Astrocyte of the cerebellum (primary cell): ENCODE data around the gene MRAS.
"Not testable (repeated sequence)": the region's sequence is repeated elsewhere in the genome, so short reads cannot be mapped to it uniquely, and the experiment has no call there.

Experiments used
- DNase-seq: peaks from one replicate; pipeline ENCODE4 v3.0.0-alpha.2; 2011; ENCODE audit warnings: low read depth
- H3K4me3 ChIP-seq: 2 replicates; pipeline ENCODE4 v1.5.1; 2011; ENCODE audit warnings: mild to moderate bottlenecking, low read depth, low read length, moderate library complexity
- CTCF ChIP-seq: IDR thresholded peaks from 2 replicates; pipeline ENCODE4 v1.5.1; 2012; ENCODE audit warnings: low read length, low read depth, moderate library complexity, mild to moderate bottlenecking; ENCODE audit errors: missing control alignments
- in situ Hi-C: cut with HindIII; loops from 2 replicates; pipeline ENCODE4 v1.10.0; 2017; ENCODE audit warnings: low sequenced_read_pairs

The MRAS gene

GRCh38 chr3:138418601-138419206, 70.3 kb downstream of the MRAS start:
- H3K4me3 ChIP-seq = no peak overlapping the region
- no peak for DNase-seq
- in situ Hi-C loops = no loop called here
- TF ChIP-seq CTCF = no peak

GRCh38 chr3:138423316-138423715, 74.9 kb downstream of the MRAS start:
- no peak for DNase-seq
- in situ Hi-C loops = no loop called here
- H3K4me3 ChIP-seq = no peak overlapping the region
- TF ChIP-seq CTCF = no peak

GRCh38 chr3:138424323-138424722, 75.9 kb downstream of the MRAS start:
- no peak for TF ChIP-seq CTCF

GRCh38 chr3:138426211-138426610, 77.8 kb downstream of the MRAS start:
- H3K4me3 ChIP-seq = no peak overlapping the region
- DNase-seq = no peak
- in situ Hi-C loops = no loop called here
- peak; percentile 69 for TF ChIP-seq CTCF

More at GRCh38 chr3:138424323-138424722, 75.9 kb downstream of the MRAS start:
- no peak overlapping the region for H3K4me3 ChIP-seq
- no peak for DNase-seq
- in situ Hi-C loops = no loop called here

- DNase-seq, in situ Hi-C loops: not testable (repeated sequence)
Observed at GRCh38 chr3:138426754-138427153, 78.4 kb downstream of the MRAS start.

GRCh38 chr3:138429665-138430064, 81.3 kb downstream of the MRAS start:
- DNase-seq = no peak
- H3K4me3 ChIP-seq = no peak overlapping the region
- in situ Hi-C loops = no loop called here
- no peak for TF ChIP-seq CTCF

More at GRCh38 chr3:138426754-138427153, 78.4 kb downstream of the MRAS start:
- H3K4me3 ChIP-seq = not testable (repeated sequence)

GRCh38 chr3:138432576-138433240, 84.3 kb downstream of the MRAS start:
- DNase-seq = no peak
- no peak overlapping the region for H3K4me3 ChIP-seq
- TF ChIP-seq CTCF = no peak
- in situ Hi-C loops = no loop called here
